Germinal center (tissue), 1 donor: ENCODE measurements around the gene FAM25A.
"Not testable (repeated sequence)": the region's sequence is repeated elsewhere in the genome, so short reads cannot be mapped to it uniquely, and the experiment has no call there.

Source experiments
- DNase-seq: peaks from one replicate; pipeline ENCODE4 v3.0.0; 2012; ENCODE audit warnings: mixed read lengths, low spot score

The FAM25A gene

DNA sequence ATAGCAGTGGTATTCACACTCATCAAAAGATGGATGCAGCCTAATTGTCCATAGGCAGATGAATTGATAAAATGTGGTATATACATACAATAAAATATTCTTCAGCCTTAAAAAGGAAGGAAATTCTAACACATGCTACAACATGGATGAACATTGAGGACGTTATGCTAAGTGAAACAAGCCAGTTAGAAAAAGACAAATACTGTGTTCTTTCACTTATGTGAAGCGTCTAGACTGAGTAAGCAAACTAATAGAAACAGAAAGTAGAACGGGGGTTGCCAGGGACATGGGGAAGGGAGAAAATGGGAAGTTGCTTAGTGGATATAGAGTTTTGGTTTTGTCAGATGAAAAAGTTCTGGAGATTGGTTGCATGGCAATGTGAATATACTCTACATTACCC is 6.6 kb upstream of the FAM25A start:
- not testable (repeated sequence) for DNase-seq

DNA sequence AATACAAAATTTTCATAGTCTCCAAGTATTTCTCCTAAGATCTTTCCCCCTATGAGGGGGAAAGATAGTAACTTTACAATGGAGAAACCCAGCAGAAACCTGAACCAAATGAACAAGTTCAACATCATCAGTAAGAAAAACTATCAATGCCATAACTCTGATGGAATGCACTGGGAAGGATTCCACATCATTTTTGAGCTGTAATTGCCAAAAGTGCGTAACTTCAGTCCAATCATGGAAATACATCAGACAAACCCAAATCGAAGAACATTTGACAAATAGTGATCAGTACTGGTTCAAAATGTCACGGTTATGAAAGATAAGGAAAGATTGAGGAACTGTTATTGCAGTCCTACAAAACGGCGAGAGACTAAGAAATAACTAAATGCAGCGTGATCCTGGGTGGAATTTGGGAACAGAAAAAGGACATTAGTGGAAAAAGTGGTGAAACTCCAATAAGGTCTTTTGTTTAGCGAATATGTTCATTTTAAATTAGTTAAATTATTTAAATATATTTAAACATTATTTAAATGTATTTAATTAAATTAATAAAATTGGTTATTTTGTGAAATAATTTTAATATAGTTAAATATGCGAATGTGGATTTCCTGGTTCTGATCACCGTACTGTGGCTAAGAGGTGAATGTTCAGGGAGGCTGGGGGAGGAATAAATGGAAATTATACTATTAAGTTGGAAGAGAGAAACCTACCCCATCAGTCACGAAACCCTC is 4.9 kb upstream of the FAM25A start:
- DNase-seq: not testable (repeated sequence)

DNA sequence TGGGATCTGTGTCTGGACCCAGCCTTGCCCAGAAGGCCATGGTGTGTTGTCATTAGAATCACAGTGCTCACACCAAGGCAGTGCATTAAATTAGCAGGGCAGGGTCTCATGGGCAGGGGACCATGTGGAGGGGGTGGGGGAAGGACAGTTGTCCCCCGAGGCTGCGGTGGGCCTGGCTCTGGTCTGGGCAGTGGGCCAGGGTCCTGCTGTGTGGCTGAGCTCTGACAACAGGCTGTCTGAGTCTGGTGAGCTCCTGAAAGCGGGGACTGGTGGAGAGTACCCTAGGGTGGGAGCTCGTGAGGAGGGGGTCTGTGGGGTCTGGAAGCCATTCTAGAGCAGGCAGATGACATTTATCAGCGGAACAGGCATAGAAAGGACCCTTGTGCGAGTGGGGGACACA is 2.0 kb upstream of the FAM25A start:
- DNase-seq: not testable (repeated sequence)

- DNase-seq: not testable (repeated sequence)
These were observed 1.0 kb upstream of the FAM25A start for GRCh38 chr10:87019066-87019465.

DNA sequence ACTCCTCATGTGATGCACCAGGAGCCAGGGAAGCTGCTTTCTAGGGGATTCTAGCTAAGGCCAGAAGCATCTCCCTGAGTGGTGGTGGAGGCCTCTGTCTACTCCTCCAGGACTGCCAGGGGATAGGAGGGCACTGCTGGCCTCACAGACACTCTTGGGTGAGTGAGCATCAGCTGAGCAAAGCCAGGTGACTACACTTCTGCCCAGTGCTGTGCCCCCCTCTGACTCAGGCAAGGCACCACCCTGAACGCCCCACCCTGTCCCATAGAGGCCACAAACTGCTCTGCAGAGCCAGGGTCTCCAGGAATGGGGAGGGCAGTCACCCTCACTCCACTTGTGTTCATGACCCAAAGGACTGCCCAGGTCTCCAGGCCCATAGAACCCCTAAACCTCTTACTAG is 590 bp upstream of the FAM25A start:
- not testable (repeated sequence) for DNase-seq

GRCh38 chr10:87025285-87025958 is 5.3 kb downstream of the FAM25A start:
- DNase-seq: not testable (repeated sequence)

DNA sequence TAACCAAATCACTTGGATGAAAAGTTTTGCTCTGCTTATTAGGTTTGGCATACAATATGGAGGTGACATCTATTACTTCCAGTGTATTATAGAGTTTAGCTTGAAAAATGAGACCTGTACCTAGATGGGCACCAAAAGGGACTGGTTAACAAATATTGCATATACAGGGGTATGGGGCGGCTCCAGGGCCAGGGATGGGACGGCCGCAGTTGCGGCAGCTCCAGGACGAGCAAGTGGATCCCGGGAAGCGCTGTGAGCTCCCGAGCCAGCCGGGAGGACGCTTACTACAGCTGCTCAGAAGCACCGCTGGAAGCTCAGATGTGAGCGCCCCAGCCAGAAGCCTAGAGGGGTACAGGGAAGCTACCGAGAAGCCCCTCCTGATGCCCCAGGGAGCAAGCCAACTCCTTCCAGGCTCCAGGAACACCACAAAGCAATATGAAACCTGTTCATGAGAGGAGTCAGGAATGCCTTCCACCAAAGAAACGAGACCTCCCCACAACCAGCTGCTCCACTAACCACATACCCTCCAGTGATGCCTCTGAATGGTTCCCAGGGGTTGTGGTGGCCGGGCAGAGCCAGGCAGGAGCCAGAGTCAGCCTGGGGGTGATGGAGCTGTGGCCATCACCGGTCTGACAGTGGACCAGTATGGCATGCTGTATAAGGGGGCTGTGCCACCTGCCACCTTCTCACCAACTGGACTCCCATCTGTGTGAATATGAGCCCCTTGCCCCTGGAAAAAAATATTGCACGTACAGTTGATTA is 6.8 kb downstream of the FAM25A start:
- DNase-seq: not testable (repeated sequence)

DNA sequence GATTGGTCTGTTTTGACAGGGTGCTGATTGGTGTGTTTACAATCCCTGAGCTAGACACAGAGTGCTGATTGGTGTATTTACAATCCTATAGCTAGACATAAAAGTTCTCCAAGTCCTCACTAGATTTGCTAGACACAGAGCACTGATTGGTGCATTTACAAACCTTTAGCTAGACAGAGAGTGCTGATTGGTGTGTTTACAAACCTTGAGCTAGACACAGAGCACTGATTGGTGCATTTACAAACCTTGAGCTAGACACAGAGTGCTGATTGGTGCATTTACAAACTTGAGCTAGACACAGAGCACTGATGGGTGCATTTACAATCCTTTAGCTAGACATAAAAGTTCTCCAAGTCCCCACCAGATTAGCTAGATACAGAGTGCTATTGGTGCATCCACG is 10.3 kb downstream of the FAM25A start:
- not testable (repeated sequence) for DNase-seq

GRCh38 chr10:87030912-87031635 is 11.0 kb downstream of the FAM25A start:
- DNase-seq: no peak

GRCh38 chr10:87036623-87037022 is 16.5 kb downstream of the FAM25A start:
- DNase-seq: no peak

DNA sequence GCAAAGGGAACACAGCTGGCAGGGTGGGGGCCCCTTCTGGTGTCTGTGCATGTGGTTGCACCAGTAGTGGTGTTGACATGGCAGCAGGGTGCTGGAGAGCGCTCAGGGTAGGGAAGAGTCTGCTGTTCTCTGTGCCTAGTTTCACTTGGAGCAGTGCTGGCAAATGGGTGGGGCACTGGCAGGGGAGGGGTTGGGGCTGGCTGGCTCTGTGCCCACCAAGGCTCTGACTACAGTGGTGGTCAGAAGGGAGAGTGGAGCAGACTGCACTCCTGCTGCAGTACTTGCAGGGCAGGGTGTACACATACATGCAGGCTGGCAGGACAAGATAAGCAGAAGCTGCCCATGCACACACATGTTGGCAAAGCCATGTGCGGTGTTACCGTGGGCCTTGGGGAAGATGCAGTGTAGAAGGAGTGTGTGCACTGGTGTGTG is 18.2 kb downstream of the FAM25A start:
- DNase-seq: no peak

GRCh38 chr10:87038786-87039185 is 18.7 kb downstream of the FAM25A start:
- no peak for DNase-seq

DNA sequence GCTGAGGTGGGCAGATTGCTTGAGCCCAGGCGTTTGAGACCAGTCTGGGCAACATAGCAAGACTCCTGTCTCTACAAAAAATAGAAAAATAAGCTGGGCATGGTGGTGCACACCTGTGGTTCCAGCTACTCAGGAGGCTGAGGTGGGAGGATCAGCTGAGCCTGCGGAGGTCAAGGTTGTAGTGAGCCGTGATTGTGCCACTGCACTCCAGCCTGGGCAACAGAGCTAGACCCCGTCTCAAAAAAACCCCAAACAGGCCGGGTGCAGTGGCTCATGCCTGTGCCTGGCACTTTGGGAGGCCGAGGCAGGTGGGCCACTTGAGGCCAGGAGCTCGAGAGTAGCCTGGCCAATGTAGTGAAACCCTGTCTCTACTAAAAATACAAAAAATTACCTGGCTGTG is 23.5 kb downstream of the FAM25A start:
- DNase-seq: not testable (repeated sequence)

GRCh38 chr10:87045434-87045938 is 25.4 kb downstream of the FAM25A start:
- DNase-seq: no peak

- no peak for DNase-seq
These were observed 33.0 kb downstream of the FAM25A start for GRCh38 chr10:87053111-87053510.

- no peak for DNase-seq
These were observed 33.6 kb downstream of the FAM25A start for GRCh38 chr10:87053577-87054181.

DNA sequence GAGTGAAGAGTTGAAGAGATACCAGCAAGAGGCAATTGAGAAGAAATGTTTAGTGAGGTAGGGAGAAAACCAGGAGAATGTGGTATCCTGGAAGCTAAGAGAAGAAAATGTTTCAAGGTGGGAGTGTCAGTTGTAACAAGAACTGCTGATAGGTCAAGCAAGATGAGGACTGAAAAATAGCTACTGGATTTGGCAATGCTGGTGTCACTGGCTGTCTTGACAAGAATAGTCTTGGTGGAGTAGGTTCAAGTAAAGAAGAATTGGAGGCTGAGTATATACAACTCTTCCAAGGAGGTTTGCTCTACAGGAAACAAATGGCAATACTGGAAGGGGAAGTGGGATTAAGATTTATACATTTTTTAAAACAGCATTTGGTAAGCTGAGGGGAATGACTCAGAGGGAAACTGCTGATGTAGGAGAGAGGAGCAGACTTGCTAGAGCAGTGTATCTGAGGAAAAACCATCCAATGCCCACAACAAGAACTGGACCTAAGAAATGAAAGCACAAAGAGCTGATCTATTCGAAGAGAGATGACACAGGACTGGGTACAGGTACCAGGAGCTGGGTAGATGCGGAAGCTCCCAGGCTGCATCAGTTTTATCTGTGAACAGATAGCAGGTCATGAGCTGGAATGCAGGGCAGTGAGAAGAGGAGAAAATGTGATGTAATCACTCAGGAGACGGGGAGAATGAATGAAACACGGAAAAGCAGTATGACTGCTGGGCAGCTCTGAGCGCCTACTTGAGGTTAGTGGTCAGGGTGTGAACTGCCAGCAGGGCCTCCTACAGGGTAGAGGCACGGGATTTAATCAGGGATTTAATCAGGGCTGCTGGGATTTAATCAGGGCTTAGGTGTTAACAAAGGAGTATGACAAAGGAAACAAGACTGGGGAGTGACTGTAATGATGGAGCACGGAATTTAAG is 34.5 kb downstream of the FAM25A start:
- DNase-seq: no peak

DNA sequence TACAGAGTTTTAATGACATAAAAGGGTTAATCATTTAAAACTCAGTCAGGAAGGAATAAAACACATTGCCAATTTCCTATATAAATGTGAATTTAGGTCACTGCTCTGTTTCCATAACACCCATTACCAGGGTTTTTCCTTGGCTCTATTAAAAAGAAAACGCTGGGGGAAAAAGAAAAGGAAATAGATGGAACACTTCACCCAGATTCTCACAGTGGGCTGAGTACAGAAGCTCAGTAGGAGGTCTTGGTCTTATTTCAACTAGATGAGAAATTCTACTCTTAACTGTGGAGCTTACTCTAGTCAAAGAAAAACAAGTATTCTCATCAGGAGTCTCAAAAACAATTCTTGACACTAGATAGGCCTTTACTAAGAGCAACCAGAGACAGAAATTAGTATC is 38.1 kb downstream of the FAM25A start:
- DNase-seq: no peak

- no peak for DNase-seq
These were observed 39.3 kb downstream of the FAM25A start for GRCh38 chr10:87059401-87059800.

- DNase-seq: no peak
These were observed 40.3 kb downstream of the FAM25A start for GRCh38 chr10:87060280-87060928.
